ENCODE results near the gene PNPLA4.

PNPLA4 gene

GRCh38 chrX:7852166-7852565 is 75.0 kb downstream of the PNPLA4 start:
- DNase-seq: no peak

All from NCI-H1105 treated with DMSO at 0.1 percent for 48 hours (cell line).